ENCODE results near the gene SMAD3.

Gene SMAD3

DNA sequence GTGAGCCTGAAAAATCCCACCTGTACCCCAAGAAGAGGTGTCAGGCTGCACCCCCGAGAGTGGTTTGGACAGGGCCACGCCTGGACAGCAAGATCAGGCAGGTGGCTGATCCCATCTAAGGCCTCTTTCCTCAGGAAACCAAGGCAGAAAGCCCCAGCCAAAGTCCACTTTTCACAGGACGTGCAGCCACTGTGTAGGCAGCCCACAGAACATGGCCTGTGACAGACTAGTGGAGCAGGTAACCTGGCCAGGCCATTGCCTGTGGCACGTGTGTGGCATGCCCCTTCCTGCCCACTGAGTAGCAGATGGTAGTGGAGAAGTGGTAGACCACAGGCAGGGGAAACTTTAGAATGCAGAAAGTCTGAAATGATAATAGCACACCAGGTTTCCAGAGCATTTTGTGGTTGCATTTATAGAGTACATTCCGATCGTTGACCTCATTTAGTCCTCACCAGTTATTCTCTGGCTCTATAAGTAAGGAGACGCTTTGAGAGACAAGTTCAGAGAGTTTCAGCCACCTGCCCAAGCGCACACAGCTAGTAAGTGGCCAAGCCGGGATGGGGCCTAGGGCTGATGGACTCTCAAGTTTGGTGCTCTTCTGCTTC lies 120.3 kb downstream of the SMAD3 start:
- DNase-seq: no peak

DNA sequence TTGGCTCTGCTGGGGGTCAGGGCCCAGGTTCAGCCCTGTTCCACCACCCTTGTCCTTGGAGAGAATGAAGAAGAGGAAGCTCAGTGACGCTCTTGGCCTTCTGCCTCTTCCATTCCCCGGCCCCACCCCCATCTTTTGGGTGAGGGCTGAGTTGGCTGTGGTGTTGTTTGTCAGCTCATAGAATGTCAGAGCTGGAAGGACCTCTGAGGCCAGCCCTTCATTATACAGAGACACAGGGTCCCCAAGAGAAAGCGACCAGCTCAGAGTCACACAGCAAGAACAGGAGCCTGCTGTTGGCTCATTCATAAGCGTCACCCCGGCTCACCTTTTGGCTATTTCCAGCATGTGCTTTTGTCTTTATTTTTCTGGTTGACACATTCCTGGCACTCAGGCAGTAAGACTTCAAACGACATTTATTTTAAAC lies 120.8 kb downstream of the SMAD3 start:
- no peak for DNase-seq

DNA sequence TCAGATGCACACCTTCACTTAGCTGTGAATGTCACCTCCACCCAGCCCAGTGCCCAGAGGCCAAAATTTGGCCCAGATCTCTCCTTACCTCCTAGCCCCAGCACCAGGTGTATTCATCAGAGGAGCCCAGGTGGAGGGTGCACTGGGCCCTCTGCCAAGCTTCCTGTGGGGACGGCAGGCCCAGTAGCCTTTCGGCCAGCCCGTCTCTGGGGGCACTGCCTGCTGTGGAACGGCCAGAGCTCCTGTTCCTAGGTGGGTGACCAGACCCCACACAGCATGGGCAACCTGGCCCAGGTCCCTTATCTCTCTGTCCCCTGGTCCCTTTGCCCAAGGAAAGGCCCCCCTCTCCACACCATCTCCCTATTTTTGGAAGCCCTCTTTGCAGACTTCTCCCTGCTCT lies 121.3 kb downstream of the SMAD3 start:
- no peak for DNase-seq

DNA sequence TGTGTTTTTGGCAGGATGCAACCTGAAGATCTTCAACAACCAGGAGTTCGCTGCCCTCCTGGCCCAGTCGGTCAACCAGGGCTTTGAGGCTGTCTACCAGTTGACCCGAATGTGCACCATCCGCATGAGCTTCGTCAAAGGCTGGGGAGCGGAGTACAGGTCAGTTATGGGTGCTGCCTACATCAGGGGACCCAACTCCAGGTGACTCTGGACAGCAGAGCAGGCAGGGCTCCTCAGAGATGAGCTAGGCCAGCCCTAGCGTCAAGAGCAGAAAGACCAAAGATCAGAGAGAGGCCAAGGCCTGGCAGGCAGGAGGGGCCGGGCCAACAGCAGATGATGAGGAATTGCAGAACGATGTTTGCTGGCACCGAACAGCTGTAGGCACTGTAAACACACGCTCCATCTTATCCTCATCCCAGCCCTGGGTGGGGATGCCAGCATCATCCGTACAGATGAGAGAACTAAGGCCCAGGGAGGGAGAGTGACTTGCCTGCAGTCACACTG lies 122.0 kb downstream of the SMAD3 start:
- DNase-seq: no peak

DNA sequence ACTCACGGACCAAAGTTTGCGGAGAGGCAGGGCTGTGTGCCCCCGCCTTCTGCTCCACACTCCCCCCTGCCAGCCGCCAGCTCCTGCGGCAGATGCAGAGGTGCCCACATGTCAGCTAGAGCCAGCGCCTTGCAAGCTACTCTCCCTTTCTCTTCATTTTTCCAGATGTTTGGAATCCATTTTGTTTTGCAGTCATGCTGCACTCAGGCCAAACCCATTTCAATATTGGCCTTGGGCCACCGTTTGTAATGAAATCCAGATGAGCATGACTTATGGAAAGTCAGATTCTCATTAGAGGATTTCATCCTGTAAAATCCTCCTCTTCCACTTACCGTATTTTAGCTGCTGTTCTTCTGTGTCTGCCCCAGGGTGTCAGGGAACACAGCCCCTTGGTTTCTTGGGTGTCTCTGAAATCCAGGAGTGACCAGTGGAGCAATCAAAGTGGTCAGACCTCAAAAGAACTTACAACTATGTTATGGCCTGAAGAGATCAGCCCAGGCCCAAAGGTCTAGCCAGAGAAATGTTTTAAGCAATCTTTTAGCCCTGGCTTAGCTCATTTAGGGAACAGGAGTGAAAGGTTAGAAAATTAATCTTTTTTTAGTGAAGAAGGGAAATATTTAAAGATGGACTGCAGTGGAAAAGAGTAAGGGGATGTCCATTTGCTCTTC lies 123.3 kb downstream of the SMAD3 start:
- no peak for DNase-seq

DNA sequence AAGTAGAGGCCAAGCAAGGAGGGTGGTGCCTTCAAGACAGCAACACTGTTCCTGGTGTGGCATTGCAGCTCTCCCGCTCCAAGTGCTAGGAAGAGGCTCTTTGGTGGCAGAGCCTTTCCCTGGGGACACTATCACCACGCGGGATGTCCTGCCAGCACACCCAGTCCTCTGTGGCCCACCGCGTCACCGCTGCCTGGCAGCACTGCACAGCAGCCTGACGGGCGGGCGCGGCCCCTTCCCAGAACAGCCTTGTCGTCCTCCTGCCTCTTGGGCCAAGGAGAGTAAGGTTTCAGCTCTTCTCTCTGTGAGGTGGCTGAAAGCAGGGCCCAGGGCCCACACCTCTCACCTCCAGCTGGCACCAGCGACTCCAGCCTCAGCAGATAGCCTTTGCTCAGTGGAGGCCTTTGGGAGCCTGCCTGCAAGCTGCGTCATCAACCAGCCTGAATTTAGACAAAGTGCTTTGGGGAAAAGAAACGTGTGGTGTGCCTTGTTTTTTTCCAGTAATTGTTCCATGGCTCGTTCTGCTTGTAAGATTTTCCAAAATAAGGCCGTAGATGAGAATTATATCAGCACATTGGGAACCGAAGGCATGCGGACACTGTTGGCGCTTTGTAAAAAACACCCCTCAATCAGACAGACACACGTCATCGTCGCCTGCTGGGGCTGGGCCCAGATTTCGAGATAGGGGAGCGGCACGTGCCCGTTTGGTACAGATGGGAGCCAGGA lies 124.1 kb downstream of the SMAD3 start:
- DNase-seq: no peak

DNA sequence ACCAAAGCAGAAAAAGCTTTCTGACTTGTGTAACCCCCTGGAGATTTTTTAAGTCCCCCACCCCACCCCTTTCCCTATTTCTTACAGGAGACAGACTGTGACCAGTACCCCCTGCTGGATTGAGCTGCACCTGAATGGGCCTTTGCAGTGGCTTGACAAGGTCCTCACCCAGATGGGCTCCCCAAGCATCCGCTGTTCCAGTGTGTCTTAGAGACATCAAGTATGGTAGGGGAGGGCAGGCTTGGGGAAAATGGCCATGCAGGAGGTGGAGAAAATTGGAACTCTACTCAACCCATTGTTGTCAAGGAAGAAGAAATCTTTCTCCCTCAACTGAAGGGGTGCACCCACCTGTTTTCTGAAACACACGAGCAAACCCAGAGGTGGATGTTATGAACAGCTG lies 124.9 kb downstream of the SMAD3 start:
- DNase-seq: no peak

DNA sequence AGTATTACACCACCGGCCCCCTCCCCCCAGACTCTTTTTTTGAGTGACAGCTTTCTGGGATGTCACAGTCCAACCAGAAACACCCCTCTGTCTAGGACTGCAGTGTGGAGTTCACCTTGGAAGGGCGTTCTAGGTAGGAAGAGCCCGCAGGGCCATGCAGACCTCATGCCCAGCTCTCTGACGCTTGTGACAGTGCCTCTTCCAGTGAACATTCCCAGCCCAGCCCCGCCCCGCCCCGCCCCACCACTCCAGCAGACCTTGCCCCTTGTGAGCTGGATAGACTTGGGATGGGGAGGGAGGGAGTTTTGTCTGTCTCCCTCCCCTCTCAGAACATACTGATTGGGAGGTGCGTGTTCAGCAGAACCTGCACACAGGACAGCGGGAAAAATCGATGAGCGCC lies 125.4 kb downstream of the SMAD3 start:
- DNase-seq: no peak

DNA sequence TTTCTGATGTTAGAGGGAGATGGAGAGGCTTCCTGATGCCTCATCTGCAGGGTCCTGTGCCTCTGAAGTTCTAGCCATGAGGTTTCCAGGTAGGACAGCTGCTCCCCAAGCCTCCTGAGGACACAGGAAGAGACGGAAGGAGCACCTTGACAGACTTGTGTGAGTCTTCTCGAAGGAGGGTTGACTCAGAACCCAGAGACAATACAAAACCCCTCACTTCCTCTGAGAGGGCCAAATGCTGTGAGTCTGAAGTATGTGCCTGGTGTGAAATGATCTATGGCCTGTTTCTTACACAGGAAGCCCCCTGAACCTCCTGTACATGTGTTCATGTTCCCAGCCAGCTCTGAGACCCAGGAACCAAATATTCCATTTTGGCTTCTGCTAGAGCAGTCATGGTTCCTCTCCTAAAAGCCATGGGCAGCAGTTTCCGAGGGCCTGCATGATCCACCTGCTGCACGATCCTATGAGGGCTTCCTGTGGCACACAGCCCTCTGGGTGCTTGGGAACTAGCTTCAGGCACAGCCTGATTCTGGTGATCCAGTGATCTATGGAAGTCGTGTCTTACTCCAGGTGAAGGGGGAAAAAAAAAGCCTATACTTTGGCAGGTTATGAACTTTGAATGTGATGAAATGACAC lies 126.9 kb downstream of the SMAD3 start:
- DNase-seq: no peak

- no peak for DNase-seq
These were observed 128.0 kb downstream of the SMAD3 start for GRCh38 chr15:67193223-67193990.

DNA sequence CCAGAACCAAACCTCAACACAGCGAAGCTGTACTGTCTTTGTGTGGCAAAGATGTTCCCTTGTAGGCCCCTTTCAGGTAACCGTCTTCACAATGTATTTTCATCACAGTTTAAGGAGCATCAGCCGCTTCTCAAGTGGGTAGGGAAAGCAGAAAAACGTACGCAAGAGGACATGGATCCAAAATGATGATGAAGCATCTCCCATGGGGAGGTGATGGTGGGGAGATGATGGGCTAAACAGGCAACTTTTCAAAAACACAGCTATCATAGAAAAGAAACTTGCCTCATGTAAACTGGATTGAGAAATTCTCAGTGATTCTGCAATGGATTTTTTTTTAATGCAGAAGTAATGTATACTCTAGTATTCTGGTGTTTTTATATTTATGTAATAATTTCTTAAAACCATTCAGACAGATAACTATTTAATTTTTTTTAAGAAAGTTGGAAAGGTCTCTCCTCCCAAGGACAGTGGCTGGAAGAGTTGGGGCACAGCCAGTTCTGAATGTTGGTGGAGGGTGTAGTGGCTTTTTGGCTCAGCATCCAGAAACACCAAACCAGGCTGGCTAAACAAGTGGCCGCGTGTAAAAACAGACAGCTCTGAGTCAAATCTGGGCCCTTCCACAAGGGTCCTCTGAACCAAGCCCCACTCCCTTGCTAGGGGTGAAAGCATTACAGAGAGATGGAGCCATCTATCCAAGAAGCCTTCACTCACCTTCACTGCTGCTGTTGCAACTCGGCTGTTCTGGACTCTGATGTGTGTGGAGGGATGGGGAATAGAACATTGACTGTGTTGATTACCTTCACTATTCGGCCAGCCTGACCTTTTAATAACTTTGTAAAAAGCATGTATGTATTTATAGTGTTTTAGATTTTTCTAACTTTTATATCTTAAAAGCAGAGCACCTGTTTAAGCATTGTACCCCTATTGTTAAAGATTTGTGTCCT lies 129.0 kb downstream of the SMAD3 start:
- no peak for DNase-seq

- DNase-seq: no peak
These were observed 129.9 kb downstream of the SMAD3 start for GRCh38 chr15:67195305-67195704.

DNA sequence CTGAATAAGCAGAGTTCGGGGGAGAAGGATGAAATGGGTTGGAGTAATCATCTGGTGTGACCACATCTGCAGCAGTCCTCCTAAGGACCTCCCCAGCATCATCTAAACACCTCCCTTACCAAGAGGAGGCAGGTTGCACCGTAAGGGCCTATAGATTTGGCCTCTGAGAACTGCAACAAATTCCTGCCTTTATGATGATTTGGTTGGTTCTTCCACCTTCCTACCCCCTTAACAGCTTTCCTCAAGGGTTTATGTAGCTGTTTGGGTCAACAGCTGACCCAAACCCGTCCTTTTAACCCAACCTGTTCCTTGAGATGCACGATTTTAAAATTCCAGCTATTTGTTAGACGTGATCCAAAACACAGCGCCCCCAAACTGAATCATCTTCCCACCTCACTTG lies 130.8 kb downstream of the SMAD3 start:
- DNase-seq: no peak

DNA sequence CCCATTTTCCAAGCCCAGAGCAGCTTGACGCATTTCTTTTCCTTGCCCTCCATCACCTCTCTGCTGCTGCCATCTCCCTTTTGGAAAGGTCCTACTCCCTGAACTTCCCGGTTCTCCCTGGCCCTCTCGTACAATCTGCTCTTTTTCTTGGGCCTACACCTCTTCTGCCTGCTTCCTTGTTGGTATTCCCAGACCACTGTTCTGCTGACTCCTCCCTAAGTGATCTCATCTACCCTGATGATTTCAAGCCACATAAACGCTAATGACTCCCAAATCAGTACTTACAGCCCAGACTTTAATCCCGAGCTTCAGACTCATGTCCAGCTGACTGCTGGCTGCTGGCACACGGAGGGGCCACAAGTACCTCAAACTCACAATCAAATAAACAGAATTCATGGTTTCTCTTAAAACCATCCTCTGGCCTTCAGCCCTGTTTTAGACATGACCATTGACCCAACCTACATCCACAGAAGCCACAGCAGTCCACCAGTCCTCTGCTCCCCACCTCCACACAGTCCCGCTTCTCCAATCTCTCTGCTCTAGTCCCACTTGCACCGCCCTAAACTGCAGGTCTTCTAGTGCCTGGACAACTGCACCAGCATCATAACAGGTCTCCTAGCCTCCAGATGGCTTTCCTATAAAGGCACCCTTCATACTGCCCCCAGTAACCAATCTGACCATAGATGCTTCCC lies 131.4 kb downstream of the SMAD3 start:
- DNase-seq: no peak

DNA sequence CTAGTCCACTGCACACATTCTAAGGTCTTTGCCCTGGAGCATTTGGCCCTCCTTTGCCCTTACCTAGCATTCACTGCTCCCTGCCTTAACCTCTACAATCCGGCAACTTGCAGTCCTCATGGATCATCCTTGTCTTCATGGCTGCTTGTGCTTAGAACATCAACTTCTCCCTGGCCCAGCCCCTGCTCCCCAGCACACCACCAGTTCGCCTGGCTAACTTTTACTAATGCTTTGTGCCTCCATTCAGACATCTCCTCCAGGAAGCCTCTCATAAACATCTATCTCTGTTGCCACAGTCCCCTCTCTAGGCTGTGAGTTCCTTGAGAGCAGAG lies 131.9 kb downstream of the SMAD3 start:
- no peak for DNase-seq

DNA sequence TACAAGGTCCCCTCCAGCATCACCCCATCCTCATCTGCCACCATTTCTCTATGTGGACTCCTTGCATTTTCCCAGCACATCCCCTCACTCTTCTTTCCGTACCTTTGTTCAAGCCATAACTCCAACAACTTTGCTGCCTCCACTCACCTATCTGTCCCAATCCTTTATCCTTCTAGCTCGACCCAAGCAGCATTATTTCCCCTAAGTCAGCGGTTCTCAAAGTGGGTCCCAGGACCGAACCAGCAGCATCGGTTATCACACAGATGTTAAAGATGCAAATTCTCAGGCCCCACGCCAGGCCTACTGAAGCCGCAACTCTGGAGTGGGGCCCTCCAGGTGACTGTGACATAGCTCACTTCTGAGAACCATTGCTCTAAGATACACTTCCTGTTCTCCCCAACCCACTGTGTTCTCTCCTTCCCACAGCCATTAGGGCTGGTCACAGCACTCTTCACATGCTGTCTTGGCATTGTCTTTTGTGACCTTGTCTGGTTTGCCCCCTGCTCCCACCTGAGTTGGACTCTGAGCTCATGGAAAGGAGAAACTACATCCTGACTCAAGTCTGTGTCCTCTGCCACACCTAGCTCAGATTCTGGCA lies 132.9 kb downstream of the SMAD3 start:
- no peak for DNase-seq

- no peak for DNase-seq
These were observed 134.0 kb downstream of the SMAD3 start for GRCh38 chr15:67199391-67199790.

GRCh38 chr15:67199881-67200763 lies 134.7 kb downstream of the SMAD3 start:
- no peak for DNase-seq

DNA sequence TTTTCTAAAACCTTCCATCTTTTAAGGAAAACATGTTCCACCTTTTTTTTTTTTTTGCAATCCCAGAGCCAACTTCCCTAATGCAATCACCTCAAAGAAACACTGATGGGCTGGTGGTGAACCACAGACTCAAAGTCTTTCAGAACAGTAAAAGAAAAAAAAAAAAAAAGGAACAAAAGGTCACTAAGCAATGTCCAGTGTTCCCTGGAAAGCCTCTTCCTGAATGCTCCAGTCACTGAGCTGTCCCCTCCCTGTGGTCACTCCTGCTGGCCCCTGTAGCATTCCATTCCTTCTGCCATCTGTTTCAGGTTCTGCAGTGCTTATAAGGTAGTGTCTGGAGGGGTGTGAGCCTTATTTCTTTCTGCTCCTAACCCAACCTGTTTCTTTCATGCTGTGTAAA lies 135.7 kb downstream of the SMAD3 start:
- DNase-seq: no peak

GRCh38 chr15:67202091-67202490 lies 136.7 kb downstream of the SMAD3 start:
- DNase-seq: no peak
